Activated T-helper 1 cell treated with anti-CD3 and anti-CD28 coated beads, Interleukin-12 subunit alpha, Interleukin-12 subunit beta, Interleukin-2, Interleukin-4 antibody, amounts not matched to agents 30 ng/mL and 10 ng/mL and 1 ng/mL, durations not matched to agents 14 hours and 24 hours and 36 hours (primary cell): ENCODE data around the gene RSPH9. TPM values are rescaled to one million over a fixed set of nuclear protein-coding genes. Genes with fewer than 3 reads are reported as not detected.

Source experiments
- DNase-seq: peaks from one replicate; pipeline ENCODE4 v3.0.0; 2021; ENCODE audit warnings: low spot score
- H3K27ac Mint-ChIP-seq: one replicate; pipeline ENCODE4 v1.8.0; 2021; ENCODE audit warnings: mild to moderate bottlenecking, mixed read lengths
- H3K27me3 Mint-ChIP-seq: one replicate; pipeline ENCODE4 v1.8.0; 2022; ENCODE audit warnings: mild to moderate bottlenecking, moderate library complexity, mixed read lengths; ENCODE audit not compliant: insufficient read depth
- H3K36me3 Mint-ChIP-seq: one replicate; pipeline ENCODE4 v1.8.0; 2021; ENCODE audit warnings: low read depth, mixed read lengths
- H3K4me1 Mint-ChIP-seq: one replicate; pipeline ENCODE4 v1.8.0; 2021; ENCODE audit warnings: low read depth, mixed read lengths
- H3K4me3 Mint-ChIP-seq: one replicate; pipeline ENCODE4 v1.8.0; 2021; ENCODE audit warnings: mild to moderate bottlenecking, moderate library complexity, mixed read lengths
- H3K9me3 Mint-ChIP-seq: one replicate; pipeline ENCODE4 v1.8.0; 2021; ENCODE audit warnings: mixed read lengths
- intact Hi-C: fragments of 100-400 bp; cut with micrococcal nuclease; formaldehyde crosslinking; loops from one replicate; pipeline ENCODE4 v1.15.1; 2024
- total RNA-seq: library from RNA; stranded (reverse); gene quantifications from 2 replicates; pipeline ENCODE4 v1.2.3, GENCODE V29; 2022

The RSPH9 gene
- total RNA-seq, 1 donor from 2014 or later = not detected

DNA sequence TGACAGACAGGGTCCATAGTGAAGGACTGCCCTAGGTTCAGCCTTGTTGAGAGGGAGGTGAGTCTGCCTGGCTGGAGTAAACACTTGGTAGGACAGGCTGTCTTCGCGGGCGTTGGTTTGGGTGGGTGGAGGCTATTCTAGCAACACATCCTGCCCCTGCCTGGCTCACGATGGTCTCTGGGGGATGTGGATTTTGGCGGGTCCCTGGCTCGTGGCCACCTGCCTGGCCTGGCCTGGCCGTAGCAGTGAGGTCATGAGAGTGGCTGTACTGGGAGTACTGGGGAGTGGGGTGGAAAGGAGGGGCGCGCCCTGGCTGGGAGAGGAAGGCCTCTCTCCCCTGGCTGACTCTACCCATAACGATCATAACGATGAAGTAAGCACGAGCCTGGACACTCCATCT lies 73.0 kb downstream of the RSPH9 start:
- Mint-ChIP-seq H3K4me1 (no peaks in the 10 kb centered on the region), H3K9me3 (no peaks in the 10 kb centered on the region), H3K27ac (no peak overlapping the region), H3K36me3 (no peaks in the 10 kb centered on the region), H3K4me3 (no peak overlapping the region), H3K27me3 (peaks cover 12% of the 10 kb centered on the region)
- intact Hi-C loops = no loop called here
- DNase-seq = no peak

- H3K4me3 Mint-ChIP-seq = no peak overlapping the region
- no peak overlapping the region for H3K27ac Mint-ChIP-seq
- H3K27me3 Mint-ChIP-seq = peaks cover 12% of the 10 kb centered on the region
- no peaks in the 10 kb centered on the region for H3K9me3 Mint-ChIP-seq
- intact Hi-C loops = no loop called here
- no peaks in the 10 kb centered on the region for H3K36me3 Mint-ChIP-seq
- peaks cover under 1% of the 10 kb centered on the region for H3K4me1 Mint-ChIP-seq
- no peak for DNase-seq
These were observed 73.7 kb downstream of the RSPH9 start for GRCh38 chr6:43718387-43719105.

GRCh38 chr6:43719511-43719910 lies 74.7 kb downstream of the RSPH9 start:
- Mint-ChIP-seq H3K27ac (no peak overlapping the region), H3K36me3 (no peaks in the 10 kb centered on the region), H3K27me3 (peaks cover 10% of the 10 kb centered on the region), H3K9me3 (no peaks in the 10 kb centered on the region), H3K4me1 (peaks cover 9% of the 10 kb centered on the region), H3K4me3 (no peak overlapping the region)
- intact Hi-C loops = no loop called here
- DNase-seq = no peak

DNA sequence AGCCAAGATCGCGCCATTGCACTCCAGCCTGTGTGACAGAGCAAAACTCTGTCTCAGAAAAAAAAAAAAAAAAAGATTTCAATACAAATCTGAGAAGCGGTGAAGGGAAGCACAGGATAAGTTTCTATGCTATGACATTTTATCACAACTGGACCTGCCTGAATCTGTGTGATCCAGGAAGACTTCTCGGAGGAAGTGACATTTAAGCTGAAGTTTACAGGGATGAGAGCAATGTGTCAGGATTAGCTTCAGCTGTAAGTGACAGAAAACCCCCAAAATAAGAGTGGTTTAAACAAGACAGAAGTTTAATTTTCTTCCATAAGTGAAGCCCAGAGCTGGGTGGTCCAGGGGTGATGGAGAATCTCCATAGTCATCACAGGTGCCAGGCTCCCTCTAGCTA lies 76.2 kb downstream of the RSPH9 start:
- no peak overlapping the region for H3K4me3 Mint-ChIP-seq
- no peaks in the 10 kb centered on the region for H3K36me3 Mint-ChIP-seq
- no peaks in the 10 kb centered on the region for H3K9me3 Mint-ChIP-seq
- H3K4me1 Mint-ChIP-seq = peaks cover 22% of the 10 kb centered on the region
- peaks cover 6% of the 10 kb centered on the region for H3K27me3 Mint-ChIP-seq
- intact Hi-C loops = loop anchor here (5.0 kb wide), 1 partner anchor 281 kb away; no protein-coding TSS in a partner anchor
- no peak overlapping the region for H3K27ac Mint-ChIP-seq
- DNase-seq = no peak

Other genes with a start within 250 kb of the RSPH9 start
- gene ABCC10, start 217.5 kb upstream of the RSPH9 start, total RNA-seq = 40.5 and 43.6 TPM in 2 replicates
- 1.5 and 2.0 TPM in 2 replicates for gene DLK2, start 189.5 kb upstream of the RSPH9 start, total RNA-seq
- 43.4 and 48.2 TPM in 2 replicates for gene TJAP1, start 167.5 kb upstream of the RSPH9 start, total RNA-seq
- gene LRRC73, start 134.7 kb upstream of the RSPH9 start, total RNA-seq = 0.10 and 0.12 TPM in 2 replicates
- gene YIPF3, start 128.1 kb upstream of the RSPH9 start, total RNA-seq = 60.2 and 62.5 TPM in 2 replicates
- gene POLR1C, start 127.9 kb upstream of the RSPH9 start, total RNA-seq = 85.8 and 98.0 TPM in 2 replicates
- gene XPO5, start 69.0 kb upstream of the RSPH9 start, total RNA-seq = 135 and 149 TPM in 2 replicates
- 35.7 and 39.1 TPM in 2 replicates for gene POLH, start 68.9 kb upstream of the RSPH9 start, total RNA-seq
- 72.4 and 73.0 TPM in 2 replicates for gene GTPBP2, start 15.8 kb upstream of the RSPH9 start, total RNA-seq
- gene MAD2L1BP, start 9.2 kb upstream of the RSPH9 start, total RNA-seq = 34.8 and 39.0 TPM in 2 replicates
- 55.0 and 55.9 TPM in 2 replicates for gene MRPS18A, start 42.8 kb downstream of the RSPH9 start, total RNA-seq
- 42.3 and 43.2 TPM in 2 replicates for gene VEGFA, start 125.2 kb downstream of the RSPH9 start, total RNA-seq